ENCODE results near the gene SRY. TPM values are rescaled to one million over a fixed set of nuclear protein-coding genes. Genes with fewer than 3 reads are reported as not detected.

Gene SRY
- 1.6 TPM in 1 of 2 replicates, not detected in the other for polyA plus RNA-seq
- not detected in 2 replicates for polyA minus RNA-seq

GRCh38 chrY:2787600-2787999 lies at the start of gene SRY:
TSS of gene SRY (minus strand) at chrY:2787682. CDS start at chrY:2787603, 79 bp downstream.
- Histone ChIP-seq H3K36me3 (ENCODE audit: insufficient read depth, low read length) (no peaks in the 10 kb centered on the region), H3K9ac (ENCODE audit: low read length) (peak within 1 kb of the TSS; percentile 20), H3K27ac (ENCODE audit: low read length) (no peak within 1 kb of the TSS), H3K4me2 (ENCODE audit: low read length) (peak within 1 kb of the TSS; percentile 44), H2AFZ (ENCODE audit: low read depth, low read length) (no peak within 1 kb of the TSS), H3K9me2 (ENCODE audit: insufficient read depth, low read length) (no peaks in the 10 kb centered on the region), H4K20me1 (ENCODE audit: insufficient read depth) (no peaks in the 10 kb centered on the region), H3K4me3 (ENCODE audit: low read length) (peak within 1 kb of the TSS; percentile 65), H3K79me2 (replicated peaks; ENCODE audit: insufficient read depth, low read length) (peaks cover 7% of the 10 kb centered on the region), H3K27me3 (ENCODE audit: insufficient read depth, low read depth, low read length) (no peaks in the 10 kb centered on the region), H3F3A (ENCODE audit: insufficient read depth, low read length, poor library complexity, severe bottlenecking) (no peaks in the 10 kb centered on the region), H3K9me3 (ENCODE audit: low read length) (no peaks in the 10 kb centered on the region)
- TF ChIP-seq EP300 (conservative IDR thresholded peaks at IDR 0.05; ENCODE audit: poor library complexity, severe bottlenecking) = no peak
- TF ChIP-seq POLR2AphosphoS5 (IDR thresholded peaks at IDR 0.05) = no peak
- no peak for TF ChIP-seq REST (IDR thresholded peaks at IDR 0.05; ENCODE audit: borderline replicate concordance)
- no peak for TF ChIP-seq EZH2 (IDR thresholded peaks at IDR 0.05; ENCODE audit: borderline replicate concordance, insufficient read depth, low read length, poor library complexity, severe bottlenecking)
- TF ChIP-seq TAF1 (IDR thresholded peaks at IDR 0.05; ENCODE audit: low read depth) = no peak
- TF ChIP-seq SMC3 (conservative IDR thresholded peaks at IDR 0.05; ENCODE audit: poor library complexity) = no peak
- no peak for TF ChIP-seq MXI1 (conservative IDR thresholded peaks at IDR 0.05; ENCODE audit: poor library complexity, severe bottlenecking)
- TF ChIP-seq CTCF (IDR thresholded peaks at IDR 0.05; ENCODE audit: poor library complexity, severe bottlenecking) = no peak
- no peak for TF ChIP-seq RAD21 (conservative IDR thresholded peaks at IDR 0.05)

GRCh38 chrY:2837078-2837477 lies 49.6 kb upstream of the SRY start:
- no peaks in the 10 kb centered on the region for H3K79me2 ChIP-seq (replicated peaks; ENCODE audit: insufficient read depth, low read length)
- no peaks in the 10 kb centered on the region for H3F3A ChIP-seq (ENCODE audit: insufficient read depth, low read length, poor library complexity, severe bottlenecking)
- no peaks in the 10 kb centered on the region for H3K9me3 ChIP-seq (ENCODE audit: low read length)
- no peaks in the 10 kb centered on the region for H3K9me2 ChIP-seq (ENCODE audit: insufficient read depth, low read length)
- no peaks in the 10 kb centered on the region for H4K20me1 ChIP-seq (ENCODE audit: insufficient read depth)
- H3K27me3 ChIP-seq (ENCODE audit: insufficient read depth, low read depth, low read length) = no peaks in the 10 kb centered on the region
- H3K9ac ChIP-seq (ENCODE audit: low read length) = no peak overlapping the region
- no peak overlapping the region for H3K4me2 ChIP-seq (ENCODE audit: low read length)
- no peak overlapping the region for H2AFZ ChIP-seq (ENCODE audit: low read depth, low read length)
- H3K4me3 ChIP-seq (ENCODE audit: low read length) = no peak overlapping the region
- no peak overlapping the region for H3K27ac ChIP-seq (ENCODE audit: low read length)
- TF ChIP-seq POLR2AphosphoS5 (IDR thresholded peaks at IDR 0.05) (no peak), MXI1 (conservative IDR thresholded peaks at IDR 0.05; ENCODE audit: poor library complexity, severe bottlenecking) (no peak), EP300 (conservative IDR thresholded peaks at IDR 0.05; ENCODE audit: poor library complexity, severe bottlenecking) (no peak), RAD21 (conservative IDR thresholded peaks at IDR 0.05) (no peak), TAF1 (IDR thresholded peaks at IDR 0.05; ENCODE audit: low read depth) (no peak), SMC3 (conservative IDR thresholded peaks at IDR 0.05; ENCODE audit: poor library complexity) (no peak), EZH2 (IDR thresholded peaks at IDR 0.05; ENCODE audit: borderline replicate concordance, insufficient read depth, low read length, poor library complexity, severe bottlenecking) (no peak), CTCF (IDR thresholded peaks at IDR 0.05; ENCODE audit: poor library complexity, severe bottlenecking) (no peak), REST (IDR thresholded peaks at IDR 0.05; ENCODE audit: borderline replicate concordance) (no peak)
- H3K36me3 ChIP-seq (ENCODE audit: insufficient read depth, low read length) = no peaks in the 10 kb centered on the region

Data from neural cell (in vitro differentiated cells).